Cardiac muscle cell (in vitro differentiated cells and primary cell): ENCODE results near the gene DLG2. TPM values are rescaled to one million over a fixed set of nuclear protein-coding genes. Genes with fewer than 3 reads are reported as not detected.

Source experiments
- DNase-seq, 2 donors: peaks; one replicate each; pipeline versions ENCODE4 v3.0.0 to v3.0.0-alpha.2; 2010 to 2017; ENCODE audit warnings: low read depth in 1 of 2, low spot score in 1 of 2
- H3K27ac ChIP-seq: fragments of 200-600 bp; sonication (generic); 2 replicates; pipeline ENCODE4 v1.5.1; 2016
- H3K27me3 ChIP-seq: fragments of 200-600 bp; sonication (generic); 2 replicates; pipeline ENCODE4 v1.6.0; 2016; ENCODE audit warnings: control low read depth
- H3K36me3 ChIP-seq: fragments of 200-600 bp; sonication (generic); 2 replicates; pipeline ENCODE4 v1.5.1; 2016; ENCODE audit warnings: control low read depth
- H3K4me1 ChIP-seq: fragments of 200-600 bp; sonication (generic); 2 replicates; pipeline ENCODE4 v1.8.1; 2017; ENCODE audit warnings: low read depth, mild to moderate bottlenecking, mixed run types
- H3K4me3 ChIP-seq: fragments of 200-600 bp; sonication (generic); 2 replicates; pipeline ENCODE4 v1.5.1; 2016; ENCODE audit warnings: mild to moderate bottlenecking
- H3K9me3 ChIP-seq: fragments of 200-600 bp; sonication (generic); 2 replicates; pipeline ENCODE4 v1.5.1; 2017; ENCODE audit warnings: low read depth, mild to moderate bottlenecking, control low read depth
- polyA plus RNA-seq: library from polyadenylated mRNA; unstranded; fragments of >200 nt; fragmentation: Nextera tagmentation; extraction: Ambion mirVana; gene quantifications from 2 replicates; pipeline ENCODE4 v1.2.1, GENCODE V29; 2016
- total RNA-seq: library from RNA; depleted of rRNA; stranded (reverse); fragments of >200 nt; gene quantifications from 2 replicates; pipeline ENCODE4 v1.2.3, GENCODE V29; 2016
- TF ChIP-seq, protein P1 (sequence below): IDR thresholded peaks from 2 replicates; pipeline ENCODE4 v1.5.1; 2012; ENCODE audit warnings: low read depth, mild to moderate bottlenecking, low read length

The DLG2 gene
- total and polyA plus RNA-seq, 2 experiments from 2014 or later = 3.5 to 15.9 TPM

DNA sequence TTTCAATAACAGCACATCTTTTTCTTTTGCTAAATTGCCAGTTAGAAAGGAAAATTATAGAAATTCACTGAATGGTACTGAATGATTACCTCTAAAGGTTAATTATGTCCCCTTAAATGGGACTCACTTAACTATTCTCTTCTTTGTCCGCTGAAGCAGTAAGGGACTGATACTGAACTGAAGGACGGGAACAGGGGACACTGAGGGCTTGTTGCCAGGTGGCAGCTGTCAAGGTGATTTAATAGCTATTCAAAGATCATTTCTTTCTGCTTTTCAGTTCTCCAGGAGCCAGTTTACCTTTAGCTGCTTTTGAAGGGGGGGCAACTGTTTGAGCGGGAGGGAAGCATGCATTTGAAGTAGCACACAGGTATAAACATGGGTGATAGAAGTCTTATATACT lies 2015.5 kb downstream of the DLG2 start:
- Histone ChIP-seq H3K27me3 (no peaks in the 10 kb centered on the region), H3K4me1 (no peaks in the 10 kb centered on the region), H3K36me3 (no peaks in the 10 kb centered on the region), H3K27ac (no peak overlapping the region), H3K4me3 (no peak overlapping the region), H3K9me3 (no peaks in the 10 kb centered on the region)
- no peak for DNase-seq
- TF ChIP-seq, protein P1, sequence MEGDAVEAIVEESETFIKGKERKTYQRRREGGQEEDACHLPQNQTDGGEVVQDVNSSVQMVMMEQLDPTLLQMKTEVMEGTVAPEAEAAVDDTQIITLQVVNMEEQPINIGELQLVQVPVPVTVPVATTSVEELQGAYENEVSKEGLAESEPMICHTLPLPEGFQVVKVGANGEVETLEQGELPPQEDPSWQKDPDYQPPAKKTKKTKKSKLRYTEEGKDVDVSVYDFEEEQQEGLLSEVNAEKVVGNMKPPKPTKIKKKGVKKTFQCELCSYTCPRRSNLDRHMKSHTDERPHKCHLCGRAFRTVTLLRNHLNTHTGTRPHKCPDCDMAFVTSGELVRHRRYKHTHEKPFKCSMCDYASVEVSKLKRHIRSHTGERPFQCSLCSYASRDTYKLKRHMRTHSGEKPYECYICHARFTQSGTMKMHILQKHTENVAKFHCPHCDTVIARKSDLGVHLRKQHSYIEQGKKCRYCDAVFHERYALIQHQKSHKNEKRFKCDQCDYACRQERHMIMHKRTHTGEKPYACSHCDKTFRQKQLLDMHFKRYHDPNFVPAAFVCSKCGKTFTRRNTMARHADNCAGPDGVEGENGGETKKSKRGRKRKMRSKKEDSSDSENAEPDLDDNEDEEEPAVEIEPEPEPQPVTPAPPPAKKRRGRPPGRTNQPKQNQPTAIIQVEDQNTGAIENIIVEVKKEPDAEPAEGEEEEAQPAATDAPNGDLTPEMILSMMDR = no peak

DNA sequence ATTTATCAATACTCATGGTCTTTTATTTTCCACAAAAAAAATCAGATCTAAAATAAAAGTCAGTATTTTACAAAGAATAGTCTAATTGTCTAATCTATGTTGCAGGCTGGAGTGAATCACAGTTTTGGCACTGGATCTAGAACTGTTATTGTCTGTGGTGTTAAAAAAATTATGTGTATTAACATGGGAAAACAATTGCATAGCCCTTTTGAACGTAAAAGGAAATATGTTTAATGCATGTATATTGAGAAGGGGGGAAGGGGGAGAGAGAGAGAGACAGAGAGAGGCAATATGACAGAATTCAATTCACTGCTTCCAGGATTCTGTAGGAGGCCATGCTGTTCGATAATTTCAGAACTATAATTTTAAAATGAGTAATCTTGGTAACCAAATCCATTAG lies 2016.1 kb downstream of the DLG2 start:
- no peak overlapping the region for H3K4me3 ChIP-seq
- no peaks in the 10 kb centered on the region for H3K36me3 ChIP-seq
- TF ChIP-seq, protein P1 = no peak
- no peaks in the 10 kb centered on the region for H3K27me3 ChIP-seq
- DNase-seq = peak in 1 of 2 donors; percentile 0
- no peaks in the 10 kb centered on the region for H3K4me1 ChIP-seq
- no peak overlapping the region for H3K27ac ChIP-seq
- no peaks in the 10 kb centered on the region for H3K9me3 ChIP-seq

DNA sequence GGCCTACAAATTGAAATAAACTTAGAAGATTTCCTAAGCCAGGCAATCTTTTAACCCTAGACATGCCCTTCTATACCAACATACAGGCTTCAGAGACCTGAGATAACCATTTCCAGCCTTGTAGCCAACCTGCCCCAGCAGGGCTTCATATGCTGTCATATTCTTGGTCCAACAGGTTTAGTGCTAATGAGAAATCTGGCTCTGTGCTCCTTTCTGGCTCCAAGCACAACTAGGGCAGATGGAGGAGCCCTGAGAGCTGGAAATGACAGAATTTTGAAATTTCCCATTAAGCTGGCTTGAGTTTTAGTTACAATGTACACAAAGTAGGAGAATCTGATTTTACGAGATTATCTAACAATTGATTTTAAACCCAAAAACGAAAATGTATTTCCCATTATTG lies 2018.0 kb downstream of the DLG2 start:
- Histone ChIP-seq H3K4me1 (no peaks in the 10 kb centered on the region), H3K4me3 (no peak overlapping the region), H3K27me3 (no peaks in the 10 kb centered on the region), H3K9me3 (no peaks in the 10 kb centered on the region), H3K27ac (no peak overlapping the region), H3K36me3 (no peaks in the 10 kb centered on the region)
- TF ChIP-seq, protein P1 = no peak
- DNase-seq = no peak

- no peak overlapping the region for H3K27ac ChIP-seq
- H3K4me3 ChIP-seq = no peak overlapping the region
- TF ChIP-seq, protein P1 = no peak
- H3K9me3 ChIP-seq = no peaks in the 10 kb centered on the region
- no peaks in the 10 kb centered on the region for H3K27me3 ChIP-seq
- no peaks in the 10 kb centered on the region for H3K4me1 ChIP-seq
- H3K36me3 ChIP-seq = no peaks in the 10 kb centered on the region
- DNase-seq = no peak
Measured at GRCh38 chr11:83608571-83608970, 2018.6 kb downstream of the DLG2 start.

GRCh38 chr11:83601914-83602527 lies 2025.1 kb downstream of the DLG2 start:
- Histone ChIP-seq H3K27me3 (no peaks in the 10 kb centered on the region), H3K36me3 (no peaks in the 10 kb centered on the region), H3K27ac (no peak overlapping the region), H3K9me3 (no peaks in the 10 kb centered on the region), H3K4me1 (no peaks in the 10 kb centered on the region), H3K4me3 (no peak overlapping the region)
- TF ChIP-seq, protein P1 = no peak
- no peak for DNase-seq
